PC-3 (cell line): ENCODE results near the gene USP20.

Experiments used
- EZH2 ChIP-seq: fragments of 300-600 bp; sonication (generic); IDR thresholded peaks from one replicate; pipeline ENCODE4 v1.6.1; 2017; ENCODE audit warnings: antibody characterized with exemption, mild to moderate bottlenecking, low read length; ENCODE audit not compliant: unreplicated experiment
- EZH2phosphoT487 ChIP-seq: fragments of 300-600 bp; sonication (generic); IDR thresholded peaks from 2 replicates; pipeline ENCODE4 v1.6.1; 2018; ENCODE audit warnings: mild to moderate bottlenecking, antibody characterized with exemption, low read length, borderline replicate concordance
- TF ChIP-seq, protein P1 (sequence below): fragments of 300-600 bp; sonication (generic); conservative IDR thresholded peaks from 2 replicates; pipeline ENCODE4 v1.5.1; 2017; ENCODE audit warnings: antibody characterized with exemption, low read depth, mild to moderate bottlenecking, low read length

DNA sequence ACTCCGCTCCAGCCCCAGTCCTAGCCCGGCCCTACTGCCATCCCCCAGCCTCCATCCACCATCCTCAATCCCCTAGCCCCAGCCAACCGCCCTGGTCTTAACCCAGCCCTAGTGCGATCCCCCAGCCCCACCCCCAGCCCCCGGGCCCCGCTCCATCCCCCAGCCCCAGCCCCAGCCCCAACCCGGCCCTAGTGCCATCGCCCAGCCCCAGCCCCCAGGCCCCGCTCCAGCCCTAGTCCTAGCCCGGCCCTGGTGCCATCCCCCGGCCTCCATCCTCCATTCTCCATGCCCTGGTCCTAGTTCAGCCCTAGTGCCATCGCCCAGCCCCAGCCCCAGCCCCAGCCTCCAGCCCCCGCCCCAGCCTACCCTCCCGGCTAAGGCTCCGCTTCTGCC, 11.7 kb upstream of the USP20 start:
- TF ChIP-seq, protein P1, sequence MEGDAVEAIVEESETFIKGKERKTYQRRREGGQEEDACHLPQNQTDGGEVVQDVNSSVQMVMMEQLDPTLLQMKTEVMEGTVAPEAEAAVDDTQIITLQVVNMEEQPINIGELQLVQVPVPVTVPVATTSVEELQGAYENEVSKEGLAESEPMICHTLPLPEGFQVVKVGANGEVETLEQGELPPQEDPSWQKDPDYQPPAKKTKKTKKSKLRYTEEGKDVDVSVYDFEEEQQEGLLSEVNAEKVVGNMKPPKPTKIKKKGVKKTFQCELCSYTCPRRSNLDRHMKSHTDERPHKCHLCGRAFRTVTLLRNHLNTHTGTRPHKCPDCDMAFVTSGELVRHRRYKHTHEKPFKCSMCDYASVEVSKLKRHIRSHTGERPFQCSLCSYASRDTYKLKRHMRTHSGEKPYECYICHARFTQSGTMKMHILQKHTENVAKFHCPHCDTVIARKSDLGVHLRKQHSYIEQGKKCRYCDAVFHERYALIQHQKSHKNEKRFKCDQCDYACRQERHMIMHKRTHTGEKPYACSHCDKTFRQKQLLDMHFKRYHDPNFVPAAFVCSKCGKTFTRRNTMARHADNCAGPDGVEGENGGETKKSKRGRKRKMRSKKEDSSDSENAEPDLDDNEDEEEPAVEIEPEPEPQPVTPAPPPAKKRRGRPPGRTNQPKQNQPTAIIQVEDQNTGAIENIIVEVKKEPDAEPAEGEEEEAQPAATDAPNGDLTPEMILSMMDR, result no peak
- no peak for TF ChIP-seq EZH2
- no peak for TF ChIP-seq EZH2phosphoT487
